Erythroblast (primary cell): ENCODE data around the gene ZNF320.
"Not testable (repeated sequence)": the region's sequence is repeated elsewhere in the genome, so short reads cannot be mapped to it uniquely, and the experiment has no call there.

ENCODE experiments used
- DNase-seq, 2 experiments: peaks; one replicate each; lab custom pipeline; 2025; lab: John Stamatoyannopoulos, UW
- GATA1 ChIP-seq: IDR thresholded peaks from 2 replicates; pipeline ENCODE4 v1.6.1; 2011; ENCODE audit warnings: low read depth, mild to moderate bottlenecking, control low read depth, low read length, moderate library complexity
- POLR2A ChIP-seq: IDR thresholded peaks from 2 replicates; pipeline ENCODE4 v1.6.1; 2011; ENCODE audit warnings: mild to moderate bottlenecking, low read length

The ZNF320 gene

DNA sequence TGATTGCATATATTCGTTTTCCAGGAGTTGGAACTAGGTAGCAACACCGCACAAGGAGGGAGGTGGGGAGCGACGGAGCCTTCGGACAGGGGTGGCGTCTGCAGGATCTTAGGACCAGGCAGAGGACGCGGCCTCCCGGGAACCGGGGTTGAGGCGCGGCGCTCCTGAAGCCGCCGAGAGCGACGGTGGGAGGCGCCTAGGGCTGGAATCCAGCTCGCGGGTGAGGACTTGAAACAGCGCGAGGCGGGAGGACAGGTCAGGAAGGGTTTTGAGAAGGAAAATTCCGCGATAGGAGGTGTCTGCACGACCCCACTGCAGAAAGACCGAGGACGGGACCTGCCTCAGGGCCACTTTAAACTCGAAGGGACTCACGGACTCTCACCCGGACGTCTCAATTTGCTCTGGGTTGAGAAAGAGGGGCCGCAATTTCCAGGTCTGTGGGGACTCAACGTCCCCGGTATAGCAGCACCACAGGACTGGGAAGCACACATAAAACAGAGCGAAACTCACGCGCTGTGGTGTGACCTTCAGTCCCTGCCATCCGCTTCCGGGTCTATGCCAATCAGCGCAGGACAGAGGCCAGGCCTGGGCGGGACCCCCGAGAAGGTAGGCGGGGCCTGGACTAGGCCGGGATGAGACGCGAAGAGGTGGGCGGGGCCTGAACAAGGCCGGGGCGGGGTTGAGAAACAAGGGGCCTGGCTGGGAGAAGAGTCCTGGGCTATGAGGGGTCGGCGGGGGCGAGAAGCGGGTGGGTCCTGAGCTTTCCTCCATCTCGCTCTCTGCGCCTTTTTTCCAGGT is at the start of gene ZNF320:
ZNF320 (minus strand) TSS at position 498 of the 798 bp plus-strand sequence. CDS start 7,380 bp downstream, outside the sequence.
- DNase-seq: peak; percentile 95 to 96
- TF ChIP-seq GATA1: no peak
- peak; percentile 88 for TF ChIP-seq POLR2A

DNA sequence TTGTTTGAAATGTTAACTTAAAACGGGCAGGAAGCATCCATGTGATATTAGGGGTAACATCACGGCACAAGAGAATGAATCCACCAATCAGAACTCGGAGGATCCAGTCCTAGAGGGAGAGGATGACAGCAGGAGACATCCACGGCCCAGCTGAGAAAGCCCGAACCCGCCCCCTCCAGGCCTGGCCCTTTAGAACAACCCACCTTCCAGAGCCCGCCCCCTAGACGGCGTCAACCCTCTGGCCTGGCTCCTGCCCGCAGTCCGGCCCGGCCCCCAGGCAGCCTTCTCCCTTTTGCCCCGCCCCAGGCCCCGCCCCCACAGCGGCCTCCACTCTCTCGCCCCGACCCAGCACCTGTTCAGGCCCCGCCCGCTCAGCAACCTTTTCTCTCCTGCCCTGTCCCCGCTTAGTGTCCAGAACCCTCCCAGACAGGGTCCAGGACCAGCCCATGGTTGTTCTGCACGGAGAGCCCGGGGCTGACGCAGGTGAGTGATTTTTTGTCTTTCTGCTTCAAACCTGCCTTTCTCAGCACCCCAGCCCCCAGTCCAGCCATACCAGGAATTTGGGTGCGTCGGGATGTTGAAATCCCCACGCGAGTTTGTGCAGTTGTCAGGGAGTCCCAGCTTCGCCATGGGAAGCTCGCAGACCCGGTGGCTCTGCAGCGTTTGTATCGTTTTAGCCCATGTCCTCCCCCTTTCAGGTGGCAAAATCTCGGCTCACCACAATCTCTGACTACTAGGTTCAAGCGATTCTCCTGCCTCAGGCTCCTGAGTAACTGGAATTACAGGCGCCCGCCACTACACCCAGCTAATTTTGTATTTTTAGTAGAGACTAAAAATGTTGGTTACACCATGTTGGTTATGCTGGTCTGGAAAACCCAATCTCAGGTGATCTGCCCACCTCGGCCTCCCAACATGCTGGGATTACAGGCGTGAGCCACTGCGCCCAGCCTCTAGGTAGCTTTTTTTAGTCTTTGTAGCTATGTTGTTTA is 49.2 kb upstream of the ZNF320 start:
- TF ChIP-seq POLR2A: no peak
- no peak for TF ChIP-seq GATA1
- DNase-seq: no peak

DNA sequence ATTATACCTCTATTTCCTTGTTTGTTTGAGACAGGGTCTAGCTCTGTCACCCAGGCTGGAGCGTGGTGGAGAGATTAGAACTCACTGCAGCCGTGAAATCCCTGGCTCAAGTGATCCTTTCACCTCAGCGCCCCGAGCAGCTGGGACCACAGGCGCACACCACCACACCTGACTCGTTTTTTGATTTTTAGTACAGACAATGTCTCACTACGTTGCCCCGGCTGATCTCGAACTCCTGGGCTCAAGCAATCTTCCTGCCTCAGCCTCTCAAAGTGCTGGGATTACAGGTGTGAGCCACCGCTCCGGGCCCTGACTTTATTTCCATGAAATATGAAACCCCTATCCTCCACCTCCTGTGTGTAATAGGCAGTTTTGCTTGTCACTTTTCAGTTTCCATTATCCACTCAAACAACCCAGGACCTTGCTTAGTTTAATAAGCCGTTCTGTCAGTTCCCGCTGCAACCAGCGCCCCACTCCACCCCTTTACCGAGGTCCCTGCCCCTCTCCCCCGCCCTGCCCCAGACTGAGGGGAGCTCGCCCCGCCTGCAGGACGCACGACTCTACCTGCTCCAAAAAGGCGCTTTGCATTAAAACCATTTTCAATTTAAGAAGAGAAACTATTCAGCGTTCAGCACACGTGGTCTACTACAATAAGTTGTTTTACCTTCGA is 48.4 kb upstream of the ZNF320 start:
- no peak for DNase-seq
- TF ChIP-seq POLR2A (no peak), GATA1 (no peak)

DNA sequence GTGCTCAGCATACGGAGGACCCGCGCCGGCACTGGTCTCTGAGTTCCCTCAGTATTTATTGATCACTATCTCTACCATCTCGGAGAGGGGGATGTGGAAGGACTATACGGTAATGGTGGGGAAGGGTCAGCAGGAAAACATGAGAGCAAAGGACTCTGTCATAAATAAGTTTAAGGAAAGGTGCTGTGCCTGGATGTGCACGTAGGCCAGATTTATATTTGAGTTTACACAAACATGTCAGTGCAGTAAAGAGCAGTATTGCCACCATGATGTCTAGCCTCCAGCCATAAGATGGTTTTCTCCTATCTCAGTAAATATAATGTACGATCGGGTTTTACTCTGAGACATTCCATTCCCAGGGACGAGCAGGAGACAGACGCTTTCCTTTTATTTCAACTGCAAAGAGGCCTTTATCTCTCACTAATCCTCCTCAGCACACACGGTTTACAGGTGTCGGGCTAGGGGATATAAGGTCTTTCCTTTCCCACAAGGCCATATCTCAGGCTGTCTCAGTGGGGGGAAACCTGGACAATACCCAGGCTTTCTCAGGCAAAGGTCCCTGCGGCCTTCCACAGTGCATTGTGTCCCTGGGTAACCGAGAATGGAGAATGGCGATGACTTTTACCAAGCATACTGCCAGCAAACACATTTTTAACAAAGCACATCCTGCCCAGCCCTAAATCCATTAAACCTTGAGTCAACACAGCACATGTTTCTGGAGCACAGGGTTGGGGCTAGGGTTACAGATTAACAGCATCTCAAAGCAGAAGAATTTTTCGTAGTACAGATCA is 47.5 kb upstream of the ZNF320 start:
- DNase-seq: not testable (repeated sequence)

DNA sequence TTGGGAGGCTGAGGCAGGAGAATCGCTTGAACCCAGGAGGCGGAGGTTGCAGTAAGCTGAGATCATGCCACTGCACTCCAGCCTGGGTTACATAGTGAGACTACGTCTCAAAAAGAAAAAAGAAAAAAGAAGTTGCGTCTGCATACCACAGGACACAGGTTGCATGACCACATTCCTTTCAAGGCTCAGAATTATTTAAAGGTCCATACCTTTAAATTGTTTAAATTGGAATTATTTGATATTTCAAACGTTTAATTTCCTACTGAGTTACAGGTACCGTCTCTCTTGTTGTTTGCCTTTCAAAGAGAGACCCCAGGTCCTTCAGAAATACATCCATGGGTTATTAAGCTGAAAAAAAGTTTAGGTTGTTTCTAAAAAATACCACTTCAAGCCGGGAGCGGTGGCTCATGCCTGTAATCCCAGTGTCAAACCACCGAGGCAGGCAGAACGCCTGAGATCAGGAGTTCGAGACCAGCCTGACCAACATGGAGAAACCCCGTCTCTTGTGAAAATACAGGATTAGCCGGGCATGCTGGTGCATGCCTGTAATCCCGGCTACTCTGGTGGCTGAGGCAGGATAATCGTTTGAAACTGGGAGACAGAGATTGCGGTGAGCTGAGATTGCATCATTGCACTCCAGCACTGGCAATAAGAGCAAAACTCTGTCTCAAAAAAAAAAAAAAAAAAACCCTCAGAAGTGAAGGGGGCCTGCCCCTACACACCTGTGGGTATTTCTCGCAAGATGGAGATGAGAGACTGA is 46.6 kb upstream of the ZNF320 start:
- TF ChIP-seq GATA1 (no peak), POLR2A (no peak)
- DNase-seq: no peak

DNA sequence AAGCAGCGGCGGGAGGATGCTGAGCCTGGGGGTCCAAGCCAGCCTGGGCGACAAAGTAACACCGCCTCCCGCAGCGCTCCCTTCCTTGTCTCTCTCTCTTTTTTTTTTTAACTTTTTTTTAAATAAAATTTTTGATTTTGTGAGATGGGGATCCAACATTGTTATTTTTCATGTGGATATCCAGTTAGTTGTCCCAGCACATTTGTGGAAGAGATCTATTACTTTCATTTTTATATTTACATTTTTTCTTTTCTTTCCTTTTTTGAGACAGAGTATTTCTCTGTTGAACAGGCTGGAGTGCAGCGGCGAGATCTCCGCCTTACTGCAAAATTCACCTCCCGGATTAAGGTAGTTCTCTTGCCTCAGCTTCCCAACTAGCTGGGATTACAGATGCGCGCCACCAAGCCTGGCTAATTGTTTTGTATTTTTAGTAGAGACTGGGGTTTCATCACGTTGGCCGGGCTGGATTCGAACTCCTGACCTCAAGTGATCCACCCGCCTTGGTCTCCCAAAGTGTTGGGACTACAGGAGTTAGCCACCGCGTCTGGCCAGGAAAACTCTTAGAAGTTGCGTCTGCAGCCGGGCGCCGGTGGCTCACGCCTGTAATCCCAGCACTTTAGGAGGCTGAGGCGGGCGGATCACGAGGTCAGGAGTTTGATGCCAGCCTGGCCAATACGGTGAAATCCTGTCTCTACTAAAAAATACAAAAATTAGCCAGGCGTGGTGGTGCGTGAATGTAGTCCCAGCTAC is 45.9 kb upstream of the ZNF320 start:
- DNase-seq: no peak
- TF ChIP-seq GATA1: no peak
- no peak for TF ChIP-seq POLR2A

DNA sequence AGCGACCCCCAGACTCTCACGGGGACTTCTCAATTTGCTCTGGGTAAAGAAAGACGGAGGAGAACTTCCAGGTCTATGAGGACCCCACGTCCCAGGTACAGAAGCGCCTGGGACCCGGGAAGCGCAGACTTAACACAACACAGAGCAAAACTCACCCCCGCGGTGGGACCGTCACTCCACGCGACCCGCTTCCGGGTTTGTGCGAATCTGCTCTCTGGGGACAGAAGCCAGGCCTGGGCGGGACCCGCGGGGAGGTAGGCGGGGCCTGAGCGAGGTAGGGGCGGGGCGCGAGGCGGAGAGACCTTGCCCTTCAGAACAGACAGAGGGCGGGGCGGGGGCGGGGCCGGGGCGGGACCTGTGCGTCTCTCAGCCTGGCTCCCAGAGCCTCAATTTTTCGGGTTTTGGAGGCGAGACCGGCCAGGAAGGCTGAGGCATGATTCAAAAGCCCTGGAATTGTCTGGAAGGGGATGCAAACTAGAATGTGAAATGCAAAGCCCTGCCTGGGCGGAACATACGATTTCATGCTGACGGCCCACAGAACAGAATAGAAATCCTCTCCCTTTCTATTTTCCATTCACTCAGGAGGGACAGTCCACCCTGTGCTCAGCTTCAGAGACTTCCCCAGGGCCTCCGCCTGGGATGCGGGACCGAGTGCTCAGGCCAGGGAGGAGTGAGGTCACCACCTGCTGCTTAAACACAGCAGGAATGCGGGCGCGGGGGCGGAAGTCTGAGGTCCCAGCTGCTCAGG is 45.1 kb upstream of the ZNF320 start:
- TF ChIP-seq GATA1: no peak
- peak; percentile 86 for TF ChIP-seq POLR2A
- peak; percentile 93 to 94 for DNase-seq

DNA sequence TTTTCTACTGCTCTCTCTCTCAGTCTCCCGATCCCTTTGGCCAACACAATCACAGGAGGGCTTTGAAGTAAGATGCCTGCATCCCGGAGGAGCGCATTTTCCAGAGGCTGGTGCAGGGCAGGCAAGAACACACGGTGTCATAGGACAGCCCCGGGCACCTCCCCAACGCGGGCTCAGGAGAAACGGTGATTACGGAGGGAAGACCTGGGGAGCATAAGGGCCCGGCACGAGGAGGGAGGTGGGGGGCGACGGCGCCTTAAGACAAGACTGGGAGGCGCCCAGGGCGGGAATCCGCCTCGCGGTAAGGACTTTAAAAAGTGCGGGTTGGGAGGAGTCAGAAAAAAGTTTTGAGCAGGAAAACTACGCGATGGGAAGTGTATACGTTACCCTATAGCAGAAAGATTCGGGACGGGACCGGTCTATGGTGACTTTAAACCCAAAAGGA is 44.5 kb upstream of the ZNF320 start:
- peak; percentile 64 to 69 for DNase-seq

DNA sequence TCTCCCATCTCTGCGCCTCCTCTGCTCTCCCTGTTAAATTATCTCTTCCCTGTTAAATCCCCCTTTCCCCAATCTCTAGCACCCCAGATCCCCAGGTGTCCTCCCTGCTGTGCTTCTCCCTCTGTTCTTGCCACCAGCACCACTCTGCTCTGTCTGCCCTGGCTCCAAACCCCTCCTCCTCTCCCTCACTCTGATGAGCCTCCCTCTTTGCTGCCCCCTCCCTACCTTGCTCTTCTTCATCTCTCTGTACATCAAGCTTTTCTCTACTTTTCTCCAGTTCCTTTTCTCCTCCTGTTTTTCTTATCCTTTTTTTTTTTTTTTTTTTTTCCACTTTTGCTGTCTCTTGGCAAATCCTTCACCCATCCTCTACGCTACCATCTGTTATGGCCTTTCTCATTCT is 44.1 kb upstream of the ZNF320 start:
- peak in 1 of 2 experiments; percentile 28 for DNase-seq

More for the DNA sequence above, 44.5 kb upstream of the ZNF320 start:
- TF ChIP-seq POLR2A: no peak
- TF ChIP-seq GATA1: no peak

DNA sequence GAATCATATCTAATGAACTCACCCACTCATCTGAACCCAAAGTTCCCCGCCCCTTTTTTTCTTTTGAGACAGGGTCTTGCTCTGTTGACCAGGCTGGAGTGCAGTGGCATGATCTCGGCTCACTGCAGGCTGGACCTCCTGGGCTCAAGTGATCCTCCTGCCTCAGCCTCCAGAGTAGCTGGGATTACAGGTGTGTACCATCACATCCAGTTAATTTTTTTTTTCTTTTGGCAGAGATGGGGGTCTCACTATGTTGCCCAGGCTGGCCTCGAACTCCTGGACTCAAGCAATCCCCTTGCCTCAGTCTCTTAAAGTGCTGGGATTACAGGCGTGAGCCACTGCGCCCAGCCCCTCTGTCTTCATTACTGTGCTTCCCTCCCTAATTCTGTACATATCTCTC is 43.5 kb upstream of the ZNF320 start:
- DNase-seq: not testable (repeated sequence)

DNA sequence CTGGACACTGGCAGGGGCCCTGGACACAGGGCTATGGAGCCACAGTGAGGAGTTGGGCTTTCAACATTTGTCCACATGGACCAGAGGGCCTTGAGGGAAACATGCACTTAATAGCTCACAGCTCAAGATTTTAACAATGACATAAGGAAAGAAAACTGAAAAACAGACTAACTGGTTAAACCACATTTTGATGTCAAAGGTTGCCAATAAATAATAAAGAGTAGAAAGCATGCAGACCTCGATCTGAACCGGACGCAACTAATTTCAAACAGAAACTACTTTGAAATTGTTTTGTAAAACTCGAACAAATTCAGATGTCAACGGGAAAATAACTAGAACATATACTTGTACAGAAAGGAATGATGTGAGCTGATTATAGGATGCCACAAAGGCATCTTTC is 41.3 kb upstream of the ZNF320 start:
- TF ChIP-seq GATA1 (no peak), POLR2A (no peak)
- DNase-seq: no peak
